RWPE1 (cell line): Measurements from ENCODE around the gene B3GNT9.
A peak's percentile ranks its signal among the peaks of the same experiment; 100 is the strongest.

ENCODE experiments used
- CTCF ChIA-PET: fragments of 350-600 bp; sonication (Branson Sonifier 250); formaldehyde crosslinking; extraction: SDS; loops from one replicate; lab custom pipeline; 2021; lab: Yijun Ruan, JAX
- POLR2A ChIA-PET: fragments of 400-600 bp; formaldehyde crosslinking; extraction: SDS; loops from one replicate; lab custom pipeline; 2020; ENCODE audit warnings: antibody characterized with exemption; ENCODE audit not compliant: low non-redundant PET; lab: Yijun Ruan, JAX
- DNase-seq: peaks from one replicate; pipeline ENCODE4 v3.0.0; 2012; ENCODE audit warnings: low spot score
- H3K27ac ChIP-seq: fragments of 450-650 bp; 2 replicates; pipeline ENCODE4 v1.5.1; 2017
- CTCF ChIP-seq: fragments of 450-650 bp; conservative IDR thresholded peaks from 2 replicates; pipeline ENCODE4 v1.5.1; 2017; ENCODE audit warnings: low read depth, mild to moderate bottlenecking

Gene B3GNT9

GRCh38 chr16:67116388-67117311, 34.1 kb downstream of the B3GNT9 start:
- no peak for TF ChIP-seq CTCF
- no peak for DNase-seq
- ChIA-PET POLR2A (no interaction called here), CTCF (interaction anchor here (0.6 kb wide), 1 partner anchor 13 kb away, joined by 7 read pairs; no protein-coding TSS in a partner anchor)
- H3K27ac ChIP-seq, result peak overlapping the region; percentile 4; the same call in 1 of the 2 replicates

GRCh38 chr16:67115639-67116038, 35.2 kb downstream of the B3GNT9 start:
- CTCF ChIA-PET, result no interaction called here
- POLR2A ChIA-PET, result no interaction called here
- peak; percentile 71 for DNase-seq
- TF ChIP-seq CTCF, result no peak
- H3K27ac ChIP-seq, result no peak overlapping the region

- no peak overlapping the region for H3K27ac ChIP-seq
- TF ChIP-seq CTCF, result no peak
- ChIA-PET CTCF (no interaction called here), POLR2A (no interaction called here)
- DNase-seq, result no peak
Measured at GRCh38 chr16:67114793-67115192, 36.0 kb downstream of the B3GNT9 start.

- H3K27ac ChIP-seq, result no peak overlapping the region
- no peak for TF ChIP-seq CTCF
- ChIA-PET POLR2A (no interaction called here), CTCF (interaction anchor here (0.6 kb wide), 2 partner anchors 97 to 136 kb away, joined by 3 to 4 read pairs; no protein-coding TSS in a partner anchor)
- DNase-seq, result no peak
Measured at GRCh38 chr16:67112591-67113399, 38.0 kb downstream of the B3GNT9 start.

GRCh38 chr16:67111951-67112444, 38.8 kb downstream of the B3GNT9 start:
- DNase-seq, result no peak
- ChIA-PET POLR2A (no interaction called here), CTCF (interaction anchor here (0.6 to 0.7 kb wide), 2 partner anchors 34 to 150 kb away, joined by 3 to 4 read pairs; no protein-coding TSS in a partner anchor)
- no peak for TF ChIP-seq CTCF
- no peak overlapping the region for H3K27ac ChIP-seq
